Measurements from ENCODE around the gene PLN.

PLN gene

DNA sequence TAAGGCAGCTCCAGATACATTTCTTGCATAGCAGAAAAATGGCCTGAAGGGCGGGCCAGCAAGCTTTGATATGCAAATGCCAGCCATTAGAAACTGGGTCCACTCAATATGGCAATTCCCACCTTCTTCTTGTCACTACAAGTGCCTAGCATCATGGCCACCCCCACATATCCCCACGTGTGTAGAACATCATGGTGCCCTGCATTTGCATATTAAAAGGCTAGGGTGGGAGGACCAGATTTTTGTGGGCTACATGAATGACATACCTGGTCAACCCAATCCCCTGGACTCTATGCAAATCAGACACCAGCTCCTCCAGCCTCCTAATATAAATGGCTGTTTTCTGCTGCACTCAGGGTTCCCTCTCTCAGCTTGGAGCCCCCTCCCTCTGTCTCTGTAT is 31.7 kb downstream of the PLN start:
- Mint-ChIP-seq H3K4me1 (peaks cover 2% of the 10 kb centered on the region), H3K27ac (no peak overlapping the region), H3K36me3 (ENCODE audit: low read depth) (peaks cover 67% of the 10 kb centered on the region), H3K27me3 (no peaks in the 10 kb centered on the region), H3K4me3 (no peak overlapping the region), H3K9me3 (peaks cover 61% of the 10 kb centered on the region)
- DNase-seq (no peak), ATAC-seq (no peak)

DNA sequence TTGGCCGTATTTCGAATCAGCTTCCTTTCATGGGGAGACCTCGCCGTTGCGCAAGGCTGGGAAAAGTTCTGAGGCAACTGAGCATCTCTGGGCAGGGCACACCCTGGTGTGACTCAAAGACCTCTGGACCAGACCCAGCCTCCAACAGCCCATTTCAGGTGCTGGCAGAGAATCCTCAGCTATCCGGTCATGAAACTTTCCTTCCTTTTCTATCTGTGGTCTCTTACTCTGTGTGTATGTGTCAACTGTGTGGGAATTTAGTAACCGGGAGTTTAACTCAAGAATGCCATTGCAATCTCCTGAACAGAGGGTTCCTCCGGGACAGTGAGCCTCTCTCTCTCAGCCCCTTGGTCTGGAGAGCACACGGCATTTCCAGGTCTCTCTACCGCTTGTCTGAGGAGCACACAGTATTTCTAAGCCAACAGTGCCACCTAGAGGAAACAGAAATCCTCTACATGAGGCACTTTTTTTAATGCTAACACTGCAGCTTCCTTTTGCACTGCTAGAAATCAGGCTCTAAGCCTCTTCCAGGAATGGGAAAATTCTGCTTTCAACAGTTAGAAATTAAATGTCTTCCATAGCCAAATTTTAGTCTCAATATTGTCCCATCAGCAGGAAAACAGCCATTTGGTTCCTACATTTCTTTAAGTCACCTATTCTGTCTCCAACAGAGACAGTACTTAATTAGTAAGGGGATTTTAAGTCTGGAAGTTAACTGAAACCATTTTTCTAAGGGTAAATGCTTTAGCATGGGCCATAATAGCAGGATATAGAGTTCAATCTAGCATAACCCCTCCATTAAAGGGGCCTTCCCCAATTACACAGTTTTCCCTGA is 32.7 kb downstream of the PLN start:
- peaks cover 2% of the 10 kb centered on the region for H3K4me1 Mint-ChIP-seq
- no peaks in the 10 kb centered on the region for H3K27me3 Mint-ChIP-seq
- peaks cover 53% of the 10 kb centered on the region for H3K9me3 Mint-ChIP-seq
- DNase-seq (no peak), ATAC-seq (peak; percentile 54)
- H3K27ac Mint-ChIP-seq = no peak overlapping the region
- H3K36me3 Mint-ChIP-seq (ENCODE audit: low read depth) = peaks cover 61% of the 10 kb centered on the region
- no peak overlapping the region for H3K4me3 Mint-ChIP-seq

- Mint-ChIP-seq H3K4me3 (no peak overlapping the region), H3K27ac (no peak overlapping the region), H3K4me1 (peaks cover 4% of the 10 kb centered on the region), H3K9me3 (peaks cover 45% of the 10 kb centered on the region), H3K36me3 (ENCODE audit: low read depth) (peaks cover 56% of the 10 kb centered on the region), H3K27me3 (no peaks in the 10 kb centered on the region)
- no peak for DNase-seq
- ATAC-seq = no peak
Measured at GRCh38 chr6:118581489-118581959, 33.4 kb downstream of the PLN start.

DNA sequence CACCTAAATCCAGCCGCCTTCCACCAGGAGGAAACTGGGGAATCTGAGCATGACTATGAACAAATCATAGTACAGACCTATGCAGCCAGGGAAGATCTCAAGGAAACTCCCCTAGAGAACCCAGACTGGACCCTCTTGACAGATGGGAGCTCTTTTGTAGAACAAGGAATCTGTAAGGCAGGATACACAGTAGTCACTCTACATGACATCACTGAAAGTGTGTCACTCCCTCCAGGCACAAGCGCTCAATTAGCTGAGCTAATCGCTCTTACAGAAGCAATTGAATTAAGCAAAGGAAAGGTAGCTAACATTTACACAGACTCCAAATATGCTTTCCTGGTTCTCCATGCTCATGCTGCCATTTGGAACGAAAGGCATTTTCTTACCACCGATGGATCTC is 36.8 kb downstream of the PLN start:
- Mint-ChIP-seq H3K4me1 (peaks cover 4% of the 10 kb centered on the region), H3K9me3 (peaks cover 22% of the 10 kb centered on the region), H3K27ac (no peak overlapping the region)

GRCh38 chr6:118586746-118587485 is 38.8 kb downstream of the PLN start:
- DNase-seq (no peak), ATAC-seq (no peak)
- Mint-ChIP-seq H3K27me3 (no peaks in the 10 kb centered on the region), H3K36me3 (ENCODE audit: low read depth) (peaks cover 36% of the 10 kb centered on the region), H3K4me3 (no peak overlapping the region), H3K9me3 (peaks cover 8% of the 10 kb centered on the region), H3K27ac (no peak overlapping the region), H3K4me1 (peaks cover 11% of the 10 kb centered on the region)

More for the DNA sequence above, 36.8 kb downstream of the PLN start:
- DNase-seq = no peak
- no peak overlapping the region for H3K4me3 Mint-ChIP-seq
- peaks cover 39% of the 10 kb centered on the region for H3K36me3 Mint-ChIP-seq (ENCODE audit: low read depth)
- no peaks in the 10 kb centered on the region for H3K27me3 Mint-ChIP-seq
- ATAC-seq = no peak

DNA sequence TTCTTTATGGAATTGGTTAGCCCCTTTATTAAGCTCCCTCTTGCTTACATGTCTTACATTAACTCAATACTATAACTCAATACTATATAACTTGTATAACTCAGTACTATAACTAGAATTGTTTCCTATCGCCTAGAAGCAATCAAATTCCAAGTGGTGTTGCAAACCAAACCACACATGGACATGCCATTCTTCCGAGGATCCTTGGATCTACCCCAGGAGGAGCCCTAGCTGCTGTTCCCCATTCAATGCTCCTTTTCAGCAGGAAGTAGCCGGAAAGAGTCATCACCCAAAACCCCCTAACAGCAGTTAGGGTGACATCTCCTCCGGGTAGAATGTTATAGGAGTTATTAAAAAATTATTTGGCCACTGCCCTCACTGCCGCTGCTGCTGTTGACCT is 40.5 kb downstream of the PLN start:
- no peak for DNase-seq
- Mint-ChIP-seq H3K27me3 (no peaks in the 10 kb centered on the region), H3K4me3 (no peak overlapping the region), H3K4me1 (peaks cover 14% of the 10 kb centered on the region), H3K27ac (no peak overlapping the region), H3K36me3 (ENCODE audit: low read depth) (peaks cover 39% of the 10 kb centered on the region), H3K9me3 (no peaks in the 10 kb centered on the region)
- ATAC-seq = no peak

DNA sequence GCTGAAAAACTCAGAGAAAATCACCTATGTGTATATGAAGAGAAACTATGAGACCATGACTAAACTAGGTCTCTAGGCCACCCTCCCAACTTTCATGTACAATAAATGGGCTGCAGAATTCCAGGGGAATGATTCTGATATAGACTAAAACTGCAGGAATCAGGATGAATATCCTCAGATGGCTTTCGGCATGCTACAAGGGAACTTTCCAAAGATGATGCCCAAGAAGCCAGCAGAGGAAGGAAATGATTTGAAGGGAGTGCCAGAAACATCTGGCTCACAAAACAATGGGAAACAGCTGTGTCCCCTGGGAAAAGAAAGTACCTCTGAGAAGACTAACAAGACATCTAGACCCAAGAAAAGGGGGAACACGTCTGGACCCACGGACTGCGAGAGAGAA is 41.1 kb downstream of the PLN start:
- no peak for ATAC-seq
- Mint-ChIP-seq H3K27me3 (no peaks in the 10 kb centered on the region), H3K36me3 (ENCODE audit: low read depth) (peaks cover 43% of the 10 kb centered on the region), H3K27ac (no peak overlapping the region), H3K4me3 (no peak overlapping the region), H3K9me3 (no peaks in the 10 kb centered on the region), H3K4me1 (peaks cover 19% of the 10 kb centered on the region)
- DNase-seq = no peak

DNA sequence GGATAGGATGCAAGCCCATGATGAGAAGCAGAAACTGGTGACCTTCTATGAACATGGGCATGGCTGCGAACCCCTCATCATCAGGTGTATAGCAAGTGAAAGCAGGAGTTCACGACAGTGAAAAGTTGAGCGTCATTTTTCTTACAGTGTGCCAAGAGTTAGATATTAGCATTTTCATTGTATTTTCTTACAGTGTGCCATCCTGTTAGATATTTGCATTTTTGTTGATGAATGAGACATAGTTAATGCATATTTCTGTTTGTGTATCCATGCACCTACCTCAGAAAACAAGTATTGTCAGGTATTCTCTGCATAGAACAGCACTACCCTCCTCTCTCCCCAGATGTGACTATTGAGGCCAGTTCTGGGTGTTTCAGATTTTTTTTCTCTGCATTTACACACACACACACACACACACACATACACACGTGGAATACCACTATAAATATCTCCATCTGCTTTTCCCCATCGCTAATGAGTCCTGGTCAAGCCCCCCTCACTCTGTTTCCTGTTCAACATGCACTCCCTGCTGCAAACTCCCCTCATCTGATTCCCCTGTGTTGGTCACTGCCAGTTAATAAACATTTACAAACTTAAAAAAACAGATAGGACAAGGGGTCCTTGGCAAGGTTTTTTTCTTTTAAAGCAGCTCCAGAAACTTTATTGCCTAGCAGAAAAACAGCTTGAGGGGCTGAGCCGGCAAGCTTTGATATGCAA is 41.7 kb downstream of the PLN start:
- peaks cover under 1% of the 10 kb centered on the region for H3K9me3 Mint-ChIP-seq
- peaks cover 19% of the 10 kb centered on the region for H3K4me1 Mint-ChIP-seq
- no peak overlapping the region for H3K4me3 Mint-ChIP-seq
- no peak overlapping the region for H3K27ac Mint-ChIP-seq
- no peaks in the 10 kb centered on the region for H3K27me3 Mint-ChIP-seq
- H3K36me3 Mint-ChIP-seq (ENCODE audit: low read depth) = peaks cover 43% of the 10 kb centered on the region
- DNase-seq (no peak), ATAC-seq (no peak)

GRCh38 chr6:118591897-118592296 is 43.8 kb downstream of the PLN start:
- H3K9me3 Mint-ChIP-seq = peaks cover 14% of the 10 kb centered on the region
- no peaks in the 10 kb centered on the region for H3K27me3 Mint-ChIP-seq
- H3K27ac Mint-ChIP-seq = no peak overlapping the region
- peaks cover 25% of the 10 kb centered on the region for H3K4me1 Mint-ChIP-seq
- DNase-seq = no peak
- peaks cover 55% of the 10 kb centered on the region for H3K36me3 Mint-ChIP-seq (ENCODE audit: low read depth)
- H3K4me3 Mint-ChIP-seq = no peak overlapping the region
- ATAC-seq = no peak

DNA sequence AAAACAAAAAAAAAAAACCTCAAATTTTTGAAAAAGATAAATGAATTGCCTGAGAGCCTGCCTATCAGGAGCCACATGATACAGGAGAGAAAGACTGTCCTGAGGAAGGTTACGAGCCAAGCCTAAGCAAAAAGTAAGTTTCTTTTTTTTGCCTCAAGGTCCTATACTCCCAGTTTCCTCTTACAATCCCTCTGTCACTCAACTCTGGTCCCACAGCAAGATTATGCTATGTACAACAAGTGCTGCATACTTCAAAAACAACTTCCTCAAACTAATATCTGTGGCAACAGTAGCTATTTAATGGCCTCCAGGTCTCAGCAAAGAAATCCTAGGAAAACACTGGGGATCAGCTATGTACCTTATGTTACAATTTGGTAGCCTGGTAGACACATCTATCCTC is 46.8 kb downstream of the PLN start:
- Mint-ChIP-seq H3K27ac (no peak overlapping the region), H3K9me3 (peaks cover 23% of the 10 kb centered on the region), H3K4me1 (peaks cover 43% of the 10 kb centered on the region), H3K36me3 (ENCODE audit: low read depth) (peaks cover 62% of the 10 kb centered on the region), H3K27me3 (no peaks in the 10 kb centered on the region), H3K4me3 (no peak overlapping the region)
- DNase-seq = no peak
- no peak for ATAC-seq

- peaks cover 51% of the 10 kb centered on the region for H3K36me3 Mint-ChIP-seq (ENCODE audit: low read depth)
- DNase-seq (no peak), ATAC-seq (peak; percentile 80)
- peak overlapping the region; percentile 81 for H3K27ac Mint-ChIP-seq
- H3K9me3 Mint-ChIP-seq = peaks cover 23% of the 10 kb centered on the region
- H3K27me3 Mint-ChIP-seq = no peaks in the 10 kb centered on the region
- peaks cover 36% of the 10 kb centered on the region for H3K4me1 Mint-ChIP-seq
- no peak overlapping the region for H3K4me3 Mint-ChIP-seq
Measured at GRCh38 chr6:118596774-118597320, 48.8 kb downstream of the PLN start.

GRCh38 chr6:118597636-118598035 is 49.5 kb downstream of the PLN start:
- H3K27me3 Mint-ChIP-seq = no peaks in the 10 kb centered on the region
- no peak overlapping the region for H3K4me3 Mint-ChIP-seq
- peaks cover 58% of the 10 kb centered on the region for H3K36me3 Mint-ChIP-seq (ENCODE audit: low read depth)
- peaks cover 37% of the 10 kb centered on the region for H3K4me1 Mint-ChIP-seq
- H3K9me3 Mint-ChIP-seq = peaks cover 23% of the 10 kb centered on the region
- ATAC-seq (no peak), DNase-seq (no peak)
- H3K27ac Mint-ChIP-seq = peak overlapping the region; percentile 81

GRCh38 chr6:118598324-118598723 is 50.2 kb downstream of the PLN start:
- Mint-ChIP-seq H3K9me3 (peaks cover 23% of the 10 kb centered on the region), H3K4me3 (no peak overlapping the region), H3K27ac (peak overlapping the region; percentile 81), H3K4me1 (peaks cover 37% of the 10 kb centered on the region), H3K36me3 (ENCODE audit: low read depth) (peaks cover 58% of the 10 kb centered on the region), H3K27me3 (no peaks in the 10 kb centered on the region)
- ATAC-seq (no peak), DNase-seq (no peak)

DNA sequence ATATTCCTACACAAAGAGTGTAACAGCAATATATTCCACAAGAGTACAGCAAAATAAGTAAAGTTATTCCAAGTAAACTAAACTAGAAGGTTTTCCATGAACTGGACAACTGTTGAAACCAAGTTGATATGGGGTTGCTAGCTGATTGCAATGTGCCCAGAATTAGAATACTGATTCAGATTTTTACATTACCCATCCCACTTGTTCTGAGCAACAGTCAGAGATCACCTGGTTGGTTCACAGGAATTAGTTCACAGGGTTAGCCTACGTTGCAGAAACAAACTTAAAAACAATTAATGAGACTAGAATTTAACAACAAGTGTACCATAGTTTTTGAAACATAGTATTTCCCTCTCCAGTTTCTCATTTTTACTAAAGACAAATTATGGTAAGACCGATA is 54.2 kb downstream of the PLN start:
- Mint-ChIP-seq H3K36me3 (ENCODE audit: low read depth) (peaks cover 55% of the 10 kb centered on the region), H3K27me3 (no peaks in the 10 kb centered on the region), H3K4me1 (peaks cover 45% of the 10 kb centered on the region), H3K4me3 (no peak overlapping the region), H3K27ac (no peak overlapping the region), H3K9me3 (peaks cover 10% of the 10 kb centered on the region)
- no peak for ATAC-seq
- no peak for DNase-seq
